Motor neuron (in vitro differentiated cells): Measurements from ENCODE around the gene FAM222A. TPM values are rescaled to one million over a fixed set of nuclear protein-coding genes. Genes with fewer than 3 reads are reported as not detected.

Source experiments
- ATAC-seq, 8 experiments: fragments of 200-7000 bp; cut with Tn5 transposase; replicated peaks in 6 of 8; 2 replicates each; pipeline ENCODE4 v1.8.0; 2021; ENCODE audit warnings: mild to moderate bottlenecking in 8 of 8, moderate library complexity in 8 of 8
- H3K27ac ChIP-seq, 2 donors: fragments of 250-450 bp; sonication (Bioruptor Pico); 2 replicates each; pipeline ENCODE4 v1.9.0; 2021; ENCODE audit warnings: antibody characterized with exemption in 2 of 2, mild to moderate bottlenecking in 2 of 2, moderate library complexity in 1 of 2
- H3K4me1 ChIP-seq, 2 donors: fragments of 250-450 bp; sonication (Bioruptor Pico); replicated peaks in 1 of 2; 2 replicates each; pipeline ENCODE4 v1.6.1; 2021; ENCODE audit warnings: antibody characterized with exemption in 2 of 2, mild to moderate bottlenecking in 2 of 2, moderate library complexity in 1 of 2
- H3K4me3 ChIP-seq, 5 donors: fragments of 250-450 bp; sonication (Bioruptor Pico); 2 replicates each; pipeline ENCODE4 v1.9.0; 2021; ENCODE audit warnings: antibody characterized with exemption in 5 of 5, mild to moderate bottlenecking in 5 of 5, moderate library complexity in 4 of 5
- WGBS, 10 experiments: fragments of 450-650 bp; shearing (Covaris generic); methylation state at CpG; one replicate each; pipeline ENCODE4 v1.0.0; 2022; 5-methylcytosine and 5-hydroxymethylcytosine counted together
- in situ Hi-C, 9 experiments: fragments of 400-800 bp; cut with MboI; loops; one replicate each; pipeline ENCODE4 v1.15.0; 2021; ENCODE audit warnings: low sequenced_read_pairs in 9 of 9, low pct_unique_long_range_greater_than_20kb in 2 of 9; ENCODE audit not compliant: unreplicated experiment in 9 of 9
- total RNA-seq, 8 experiments: library from RNA; unstranded; fragments of 300-600 nt; gene quantifications; 2 replicates each; pipeline versions ENCODE4 v1.2.3 to v1.2.4, GENCODE V29; 2022

FAM222A gene
- 10 to 100 TPM in 3 of 8 experiments, 1 to 10 TPM in 4, under 1 TPM in 1; 0.73 to 17.8 (median 8.1) TPM for total RNA-seq

DNA sequence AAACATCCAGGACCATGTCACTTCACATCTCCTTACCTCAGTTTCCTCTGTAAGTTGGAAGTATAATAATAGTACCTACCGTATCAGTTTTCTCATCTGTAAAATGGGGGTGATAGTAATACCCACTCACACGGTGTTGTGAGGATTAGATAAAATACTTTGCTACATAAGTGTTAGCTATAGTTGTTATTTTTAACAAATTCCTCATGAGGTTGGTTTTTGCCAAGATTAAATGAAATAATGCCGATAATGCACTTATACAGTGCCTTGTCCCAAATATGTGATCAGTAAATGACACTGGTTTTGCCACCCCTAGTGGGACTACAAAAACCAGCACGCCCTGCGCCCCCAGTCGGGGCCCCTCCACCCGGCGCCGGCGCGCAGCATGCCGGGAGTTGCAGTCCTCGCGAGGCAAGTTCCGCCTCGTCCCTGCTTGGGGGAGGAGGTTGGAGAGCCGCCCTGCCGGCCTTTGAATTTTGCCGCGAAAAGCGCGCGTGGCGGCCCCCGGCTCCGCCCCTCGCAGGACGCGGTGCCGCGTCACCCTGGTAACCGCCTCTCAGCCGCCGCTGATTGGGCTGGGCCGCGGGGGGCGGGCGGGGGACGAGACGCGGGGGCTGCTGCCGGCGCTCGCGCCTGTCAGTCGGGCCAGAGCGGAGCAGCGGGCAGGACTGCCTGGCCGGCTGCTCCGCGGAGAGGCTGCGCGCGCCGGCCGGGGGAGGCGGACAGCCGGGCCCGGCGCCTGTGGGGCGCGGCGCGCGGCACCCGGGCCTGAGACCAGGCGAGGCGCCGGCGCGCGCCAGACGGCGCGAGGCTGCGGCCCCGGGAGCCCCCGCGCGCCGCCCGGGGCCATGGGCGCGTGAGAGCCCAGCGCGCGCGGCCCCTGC, at the start of gene FAM222A:
Gene FAM222A, plus strand, starts transcription at position 639 of the 884 bp plus-strand sequence. CDS start 30,322 bp downstream, outside the sequence.
- Histone ChIP-seq H3K4me1 (peaks cover 26 to 32% of the 10 kb centered on the region in 2 donors), H3K27ac (peak within 1 kb of the TSS; percentile 77 to 78), H3K4me3 (peak within 1 kb of the TSS; percentile 68 to 91 (median 77))
- 0 to 40% (median 10%) methylated on average over 1 to 5 of the region's 88 CpGs; no CpG with 5 or more reads in 2 of the 10 experiments for WGBS, 10 experiments
- in situ Hi-C loops, result loop anchor here in 1 of 9 experiments (25.0 kb wide), 1 partner anchor 101 kb away; no protein-coding TSS in a partner anchor
- peak; percentile 76 to 93 (median 81) for ATAC-seq

DNA sequence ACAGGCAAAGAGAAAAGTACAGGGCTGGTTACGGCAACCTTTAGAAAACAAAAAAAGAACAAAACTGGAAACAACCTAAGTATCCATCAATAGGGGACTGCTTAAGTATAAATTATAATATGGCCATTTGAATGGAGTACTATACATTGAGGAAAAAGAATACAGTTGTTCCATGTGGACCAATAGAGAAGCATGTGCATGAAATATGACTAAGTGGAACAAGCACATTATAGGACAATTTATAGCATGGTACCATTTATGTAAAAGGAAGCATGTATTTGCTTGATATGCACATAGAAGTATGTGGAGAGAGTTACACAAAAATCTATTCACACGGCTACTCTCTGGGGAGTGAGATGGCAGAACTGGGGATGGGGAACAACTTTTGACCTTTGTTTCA, 49.2 kb upstream of the FAM222A start:
- H3K4me3 ChIP-seq, result no peak overlapping the region
- H3K4me1 ChIP-seq, result peaks cover 0 to 8% of the 10 kb centered on the region in 2 donors
- 36 to 100% (median 93%) methylated on average over 1 to 2 of the region's 2 CpGs; no CpG with 5 or more reads in 1 of the 10 experiments for WGBS, 10 experiments
- H3K27ac ChIP-seq, result peak overlapping the region in 1 of 2 donors; percentile 67
- no peak for ATAC-seq
- in situ Hi-C loops, result no loop called here

DNA sequence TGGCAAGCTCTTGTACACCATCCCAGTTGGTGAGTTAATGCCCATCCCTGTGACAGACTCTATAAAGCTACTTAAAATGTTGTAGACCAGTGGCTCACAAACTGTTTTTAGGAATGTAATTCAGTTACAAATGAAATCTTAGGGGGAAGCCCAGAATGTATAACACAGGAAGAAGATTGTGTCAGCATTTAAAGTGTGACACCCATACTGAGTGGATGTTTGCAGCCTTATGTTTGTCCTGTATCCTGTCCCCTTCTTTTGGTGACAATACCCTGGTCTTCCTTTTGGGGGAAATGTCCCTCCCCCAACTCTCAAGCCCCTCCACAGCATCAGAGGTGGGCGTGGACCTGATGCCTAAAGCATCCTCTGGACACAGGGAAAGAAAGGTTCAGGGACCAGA, 47.6 kb upstream of the FAM222A start:
- in situ Hi-C loops, result no loop called here
- ATAC-seq, result no peak
- WGBS, 10 experiments, result no CpG with 5 or more reads among the region's 1 CpG

DNA sequence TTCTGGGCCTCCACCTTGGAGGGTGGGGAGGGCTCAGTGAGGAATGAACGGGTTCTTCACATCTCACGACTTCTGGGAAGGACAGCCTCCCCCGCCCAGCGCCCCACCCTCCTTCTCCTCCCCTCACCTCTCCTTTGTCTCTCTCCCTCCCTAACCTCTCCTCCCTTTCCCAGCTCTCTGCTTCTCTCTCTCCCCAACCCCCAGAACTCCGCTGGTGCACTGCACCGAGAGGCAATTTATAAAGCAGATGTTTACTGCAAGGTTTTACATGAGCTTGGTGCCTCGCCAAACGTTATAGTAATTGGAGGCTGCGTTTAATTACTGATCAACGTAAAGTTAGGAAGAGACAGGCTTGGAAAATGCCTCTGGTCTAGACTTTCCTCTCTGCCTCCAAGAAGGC, 42.9 kb upstream of the FAM222A start:
- Histone ChIP-seq H3K4me3 (no peak overlapping the region), H3K4me1 (peaks cover 19 to 24% of the 10 kb centered on the region in 2 donors), H3K27ac (peak overlapping the region in 1 of 2 donors; percentile 60)
- 0 to 83% (median 40%) methylated on average over 2 to 4 of the region's 10 CpGs; no CpG with 5 or more reads in 6 of the 10 experiments for WGBS, 10 experiments
- in situ Hi-C loops, result no loop called here
- peak; percentile 25 to 78 (median 75) for ATAC-seq

More for the DNA sequence above, 47.6 kb upstream of the FAM222A start:
- H3K4me3 ChIP-seq, result no peak overlapping the region
- peaks cover 10 to 16% of the 10 kb centered on the region in 2 donors for H3K4me1 ChIP-seq
- no peak overlapping the region for H3K27ac ChIP-seq

DNA sequence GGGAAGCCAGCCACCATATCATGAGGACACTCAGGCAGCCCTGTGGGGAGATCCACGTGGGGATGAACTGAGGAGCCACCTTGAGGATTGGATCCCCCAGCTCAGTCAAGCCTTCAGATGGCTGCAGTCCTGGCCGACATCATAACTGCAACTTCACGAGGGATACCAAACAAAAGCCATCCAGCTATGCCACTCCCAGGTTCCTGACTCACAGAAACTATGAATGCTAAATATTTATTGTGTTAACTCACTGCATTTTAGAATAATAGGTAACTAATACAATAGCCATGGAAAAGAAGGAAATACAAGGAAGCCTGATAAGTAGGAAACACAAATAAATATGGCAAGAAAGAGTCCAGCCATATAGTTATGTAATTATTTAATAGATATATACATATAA, 42.1 kb upstream of the FAM222A start:
- Histone ChIP-seq H3K4me1 (peaks cover 19 to 25% of the 10 kb centered on the region in 2 donors), H3K4me3 (no peak overlapping the region), H3K27ac (no peak overlapping the region)
- peak in 1 of 8 experiments; percentile 25 for ATAC-seq
- 14 to 100% (median 86%) methylated on average over 1 to 3 of the region's 3 CpGs; no CpG with 5 or more reads in 5 of the 10 experiments for WGBS, 10 experiments
- in situ Hi-C loops, result no loop called here

DNA sequence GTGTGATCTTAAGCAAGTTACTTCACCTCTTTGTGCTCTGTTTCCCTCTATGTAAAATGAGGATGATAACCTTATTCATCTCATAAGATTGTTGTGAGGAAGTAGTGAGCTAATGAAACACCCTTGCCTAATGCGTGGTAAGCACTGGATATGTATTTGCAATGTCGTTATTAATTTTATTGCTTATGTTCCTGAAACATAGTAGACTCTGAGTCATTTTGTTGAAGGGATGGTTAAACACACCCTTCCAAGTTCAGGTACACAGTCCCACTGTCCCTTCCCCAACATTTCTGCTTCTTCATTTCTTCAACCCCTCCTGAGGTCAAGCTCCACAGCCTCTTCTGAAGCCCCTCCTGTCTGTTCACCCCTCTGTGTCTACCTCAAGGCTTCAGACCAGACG, 40.2 kb upstream of the FAM222A start:
- Histone ChIP-seq H3K4me3 (no peak overlapping the region), H3K4me1 (peaks cover 35 to 44% of the 10 kb centered on the region in 2 donors), H3K27ac (no peak overlapping the region)
- 27 to 89% (median 83%) methylated on average over 1 to 3 of the region's 3 CpGs; no CpG with 5 or more reads in 4 of the 10 experiments for WGBS, 10 experiments
- no peak for ATAC-seq
- in situ Hi-C loops, result no loop called here

DNA sequence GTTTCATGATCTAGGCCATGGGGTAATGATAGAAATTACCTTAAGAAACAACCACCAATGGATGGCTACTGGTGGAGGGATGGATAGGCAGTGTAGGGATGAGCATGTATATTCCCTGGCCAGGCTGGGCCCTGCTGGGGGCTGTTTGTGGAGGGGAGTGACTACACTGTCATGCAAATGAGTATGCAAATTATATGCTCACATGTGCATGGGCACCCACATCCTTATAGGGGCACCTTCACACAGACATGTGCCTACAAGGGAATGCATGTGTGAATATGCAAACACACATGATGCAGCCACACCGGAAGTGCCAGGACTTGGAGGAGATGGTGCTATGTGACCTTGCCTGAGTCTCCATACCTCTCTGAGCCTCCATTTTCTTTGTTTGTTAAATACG, 39.7 kb upstream of the FAM222A start:
- peak in 2 of 8 experiments; percentile 23 to 87 for ATAC-seq
- in situ Hi-C loops, result no loop called here
- WGBS, 10 experiments, result 44 to 100% (median 88%) methylated on average over 1 to 2 of the region's 2 CpGs; no CpG with 5 or more reads in 6 of the 10 experiments
- peaks cover 40 to 49% of the 10 kb centered on the region in 2 donors for H3K4me1 ChIP-seq
- no peak overlapping the region for H3K27ac ChIP-seq
- H3K4me3 ChIP-seq, result no peak overlapping the region

GRCh38 chr12:109675411-109675810, 38.2 kb upstream of the FAM222A start:
- Histone ChIP-seq H3K4me1 (peaks cover 49 to 57% of the 10 kb centered on the region in 2 donors), H3K27ac (no peak overlapping the region), H3K4me3 (no peak overlapping the region)
- WGBS, 10 experiments, result 0 to 85% (median 54%) methylated on average over 1 to 5 of the region's 6 CpGs; no CpG with 5 or more reads in 4 of the 10 experiments
- in situ Hi-C loops, result no loop called here
- ATAC-seq, result no peak

DNA sequence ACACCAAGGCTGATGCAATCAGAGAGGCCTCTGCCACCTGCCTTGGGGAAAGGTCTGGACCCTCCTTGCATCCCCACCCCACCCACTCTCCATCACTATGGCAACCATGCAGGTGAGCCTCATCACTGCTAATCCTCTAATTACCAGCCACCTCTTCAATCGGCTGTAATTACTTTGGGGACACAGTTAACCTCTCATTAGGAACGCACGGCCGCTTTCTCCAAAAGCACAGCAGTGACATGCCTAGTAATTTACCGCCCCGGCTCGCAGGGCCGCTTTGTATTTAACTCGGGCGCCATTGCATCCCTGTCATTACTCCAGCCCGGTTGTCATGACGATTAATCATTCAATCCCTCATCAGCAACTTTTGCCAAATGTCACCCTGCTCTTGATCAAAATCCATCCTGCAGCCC, 36.3 kb upstream of the FAM222A start:
- no peak overlapping the region for H3K4me3 ChIP-seq
- ATAC-seq, result peak in 5 of 8 experiments; percentile 50 to 70 (median 60)
- in situ Hi-C loops, result no loop called here
- peaks cover 39 to 46% of the 10 kb centered on the region in 2 donors for H3K4me1 ChIP-seq
- H3K27ac ChIP-seq, result peak overlapping the region in 1 of 2 donors; percentile 9
- WGBS, 10 experiments, result 0 to 100% (median 36%) methylated on average over 1 to 11 of the region's 12 CpGs; no CpG with 5 or more reads in 3 of the 10 experiments

DNA sequence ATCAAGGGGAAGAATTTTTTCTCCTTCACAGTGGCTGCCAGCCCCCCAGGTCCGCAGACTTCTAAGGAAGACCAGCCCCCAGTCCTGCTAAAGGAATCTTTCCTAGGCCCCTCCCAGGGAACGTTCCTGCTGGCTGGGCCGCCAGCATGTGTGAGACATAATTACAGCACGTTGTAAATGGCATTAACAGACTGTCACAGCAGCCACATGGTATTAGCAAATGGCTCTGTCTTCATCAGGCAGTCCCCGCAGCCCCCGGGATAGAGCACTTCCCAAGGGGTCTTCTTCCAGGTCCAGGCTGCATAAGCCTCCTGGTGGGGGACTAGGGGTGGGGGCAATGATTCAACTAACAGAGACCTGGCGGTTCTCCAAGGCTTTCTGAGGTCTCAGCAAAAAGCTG, 34.9 kb upstream of the FAM222A start:
- H3K4me3 ChIP-seq, result no peak overlapping the region
- 0 to 100% (median 27%) methylated on average over 1 to 7 of the region's 7 CpGs; no CpG with 5 or more reads in 4 of the 10 experiments for WGBS, 10 experiments
- peak in 6 of 8 experiments; percentile 18 to 75 (median 67) for ATAC-seq
- peak overlapping the region in 1 of 2 donors; percentile 4 for H3K27ac ChIP-seq
- in situ Hi-C loops, result no loop called here
- H3K4me1 ChIP-seq, result peaks cover 33 to 41% of the 10 kb centered on the region in 2 donors

DNA sequence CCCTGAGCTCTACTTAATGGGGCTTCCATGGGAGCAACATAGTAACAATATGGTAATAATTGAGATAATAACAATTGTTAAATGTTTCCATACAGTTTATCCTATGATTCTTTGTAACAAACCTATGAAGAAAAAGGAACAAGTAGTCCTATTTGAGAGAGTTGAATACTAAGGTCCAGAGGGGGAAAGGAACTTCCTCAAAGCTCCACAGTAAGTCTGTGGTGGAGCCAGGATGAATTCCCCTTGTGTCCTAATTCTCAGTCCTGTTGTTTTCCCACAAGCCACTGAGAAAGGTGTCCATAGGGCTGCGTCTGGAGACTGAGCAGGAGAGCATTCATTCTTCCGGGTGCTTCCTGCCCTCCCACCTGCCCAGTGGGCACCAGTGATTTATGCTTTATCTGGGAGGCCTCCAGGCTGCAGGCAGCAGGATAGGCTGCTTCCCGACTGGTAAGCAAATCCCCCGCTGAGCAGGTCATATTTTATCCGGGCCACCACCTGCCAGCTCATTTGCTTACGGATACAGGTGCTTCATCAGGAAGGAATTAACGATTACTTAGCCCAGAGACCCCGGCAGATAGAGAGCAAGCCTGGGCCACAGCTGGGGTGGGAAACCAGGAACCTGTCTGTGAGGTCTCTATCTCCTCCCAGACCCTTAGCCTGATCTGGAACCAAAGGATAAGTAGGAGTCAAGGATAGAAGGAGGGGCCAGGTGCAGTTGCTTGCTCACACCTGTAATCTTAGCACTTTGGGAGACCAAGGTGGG, 33.9 kb upstream of the FAM222A start:
- in situ Hi-C loops, result no loop called here
- Histone ChIP-seq H3K4me3 (no peak overlapping the region), H3K4me1 (peaks cover 33 to 41% of the 10 kb centered on the region in 2 donors), H3K27ac (no peak overlapping the region)
- WGBS, 10 experiments, result 20 to 71% (median 50%) methylated on average over 1 to 8 of the region's 8 CpGs; no CpG with 5 or more reads in 4 of the 10 experiments
- peak in 5 of 8 experiments; percentile 30 to 72 (median 45) for ATAC-seq

DNA sequence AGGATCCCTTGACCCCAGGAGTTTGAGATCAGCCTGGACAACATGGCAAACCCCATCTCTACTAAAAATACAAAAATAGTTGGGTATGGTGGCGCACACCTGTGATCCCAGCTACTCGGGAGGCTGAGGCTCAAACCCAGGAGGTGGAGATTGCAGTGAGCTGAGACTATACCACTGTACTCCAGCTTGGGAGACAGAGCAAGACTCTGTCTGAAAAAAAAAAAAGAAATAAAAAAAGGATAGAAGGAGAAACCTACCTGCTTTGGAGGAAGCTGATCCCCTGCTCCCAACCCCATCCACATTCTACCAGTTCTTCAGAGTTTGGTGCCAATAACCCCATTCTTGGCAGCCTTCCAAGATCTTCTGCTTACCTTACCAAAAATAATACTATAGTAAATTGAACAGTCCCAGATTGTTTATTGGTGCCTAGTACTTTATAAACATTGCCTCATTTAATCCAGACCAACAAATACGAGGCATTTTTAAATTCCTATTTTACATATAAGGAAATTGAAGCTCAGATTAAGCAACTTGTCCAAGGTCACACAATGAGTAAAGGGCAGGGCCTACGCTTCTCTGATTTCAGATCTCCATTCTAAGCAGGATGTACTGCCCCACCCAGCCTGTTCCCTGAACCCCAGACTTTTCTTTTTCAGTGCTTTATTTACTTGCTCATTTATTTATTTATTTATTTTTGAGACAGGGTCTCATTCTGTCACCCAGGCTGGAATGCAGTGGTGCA, 33.2 kb upstream of the FAM222A start:
- H3K4me1 ChIP-seq, result peaks cover 33 to 37% of the 10 kb centered on the region in 2 donors
- WGBS, 10 experiments, result 32 to 100% (median 80%) methylated on average over 1 to 4 of the region's 4 CpGs
- peak in 2 of 8 experiments; percentile 11 to 28 for ATAC-seq
- in situ Hi-C loops, result no loop called here
- no peak overlapping the region for H3K4me3 ChIP-seq
- no peak overlapping the region for H3K27ac ChIP-seq
